ENCODE results near the gene PHRF1.
"Not testable (repeated sequence)": the region's sequence is repeated elsewhere in the genome, so short reads cannot be mapped to it uniquely, and the experiment has no call there.

The PHRF1 gene

GRCh38 chr11:574031-574570, 2.2 kb upstream of the PHRF1 start:
- not testable (repeated sequence) for DNase-seq

- DNase-seq, result no peak
Observed at GRCh38 chr11:574632-575312, 1.5 kb upstream of the PHRF1 start.

DNA sequence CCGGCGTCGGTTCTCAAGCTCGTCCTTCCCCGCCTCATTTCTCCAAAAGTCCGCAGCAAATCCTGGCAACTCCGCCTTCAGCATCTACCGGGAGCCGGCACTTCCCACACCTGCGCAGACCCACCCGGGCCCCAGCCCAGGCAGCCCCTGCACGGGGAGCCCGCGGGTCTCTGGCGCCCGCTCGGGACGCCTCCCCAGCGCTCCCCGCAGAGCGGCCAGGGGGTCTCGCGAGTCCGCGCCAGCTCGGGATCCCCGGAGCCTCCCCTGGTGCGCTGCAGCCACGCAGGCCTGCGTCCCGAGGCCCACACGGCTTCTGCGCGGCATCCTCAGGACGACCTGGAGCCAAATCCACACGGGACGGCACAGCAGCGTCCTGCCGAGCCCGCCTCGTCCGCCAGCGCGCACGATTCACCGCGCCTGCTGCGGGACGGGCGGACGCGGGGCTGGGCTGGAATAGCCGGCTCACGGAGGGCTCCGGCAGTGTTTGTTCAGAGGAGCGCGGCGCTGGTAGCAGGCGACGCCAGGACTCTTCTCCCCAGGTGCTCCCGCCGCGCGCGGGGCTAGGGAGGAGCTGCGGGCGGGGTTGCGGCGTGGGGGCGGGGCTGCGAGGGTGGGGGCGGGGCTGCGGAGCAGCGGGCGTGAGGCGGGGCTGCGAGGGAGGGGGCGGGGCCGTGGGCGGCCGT, 816 bp upstream of the PHRF1 start:
- DNase-seq, result no peak

- no peak for DNase-seq
Observed at GRCh38 chr11:576811-577610, 741 bp downstream of the PHRF1 start.

- no peak for DNase-seq
Observed at GRCh38 chr11:577611-577894, 1.3 kb downstream of the PHRF1 start.

DNA sequence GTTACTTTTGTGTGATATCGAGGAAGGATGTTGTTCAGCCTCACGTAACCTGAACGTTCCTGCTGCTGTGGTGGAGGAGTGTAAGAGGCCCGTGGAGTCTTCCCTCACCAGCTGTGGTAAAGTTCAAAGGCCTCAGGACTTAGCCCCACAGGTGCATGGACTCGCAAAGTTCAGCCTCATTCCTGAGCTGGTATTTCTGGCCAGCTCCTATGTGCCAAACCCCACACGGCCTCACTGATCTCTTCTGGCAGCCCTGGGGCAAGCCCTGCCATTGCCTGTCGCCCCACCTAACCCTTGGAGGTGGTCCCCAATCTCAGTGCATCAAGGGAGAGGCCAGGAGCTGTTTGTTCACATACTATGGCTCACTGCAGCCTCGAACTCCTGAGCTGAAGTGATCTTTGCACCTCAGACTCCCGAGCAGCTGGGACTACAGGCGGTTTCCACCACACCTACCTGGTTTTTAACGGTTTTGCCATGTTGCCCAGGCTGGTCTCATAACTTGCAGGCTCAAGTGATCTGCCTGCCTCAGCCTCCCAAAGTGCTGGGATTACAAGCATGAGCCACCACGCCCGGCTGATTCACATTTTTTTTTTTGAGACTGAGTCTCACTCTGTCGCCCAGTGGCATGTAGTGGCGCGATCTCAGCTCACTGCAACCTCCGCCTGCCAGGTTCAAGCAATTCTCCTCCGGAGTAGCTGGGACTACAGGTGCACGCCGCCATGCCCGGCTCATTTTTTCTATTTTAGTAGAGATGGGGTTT, 2.2 kb downstream of the PHRF1 start:
- no peak for DNase-seq

- DNase-seq, result no peak
Observed at GRCh38 chr11:579830-580601, 3.7 kb downstream of the PHRF1 start.

DNA sequence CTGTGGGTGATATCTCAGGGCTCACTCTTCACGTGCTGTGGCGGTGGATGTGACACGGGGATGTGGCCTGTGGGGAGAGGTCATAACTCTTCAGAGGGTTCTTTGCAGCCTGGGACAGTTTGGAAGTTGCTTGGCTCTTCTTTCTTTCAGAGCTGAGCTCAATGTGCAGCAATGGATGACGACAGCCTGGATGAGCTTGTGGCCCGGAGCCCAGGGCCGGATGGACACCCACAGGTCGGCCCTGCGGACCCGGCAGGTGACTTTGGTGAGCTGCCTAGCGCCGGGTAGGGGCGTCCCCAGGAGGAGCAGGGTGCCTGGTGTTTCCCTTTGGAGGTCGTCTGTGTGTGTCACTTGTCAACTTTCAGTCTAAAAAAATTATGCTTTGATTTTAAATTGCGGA, 5.1 kb downstream of the PHRF1 start:
- no peak for DNase-seq

DNA sequence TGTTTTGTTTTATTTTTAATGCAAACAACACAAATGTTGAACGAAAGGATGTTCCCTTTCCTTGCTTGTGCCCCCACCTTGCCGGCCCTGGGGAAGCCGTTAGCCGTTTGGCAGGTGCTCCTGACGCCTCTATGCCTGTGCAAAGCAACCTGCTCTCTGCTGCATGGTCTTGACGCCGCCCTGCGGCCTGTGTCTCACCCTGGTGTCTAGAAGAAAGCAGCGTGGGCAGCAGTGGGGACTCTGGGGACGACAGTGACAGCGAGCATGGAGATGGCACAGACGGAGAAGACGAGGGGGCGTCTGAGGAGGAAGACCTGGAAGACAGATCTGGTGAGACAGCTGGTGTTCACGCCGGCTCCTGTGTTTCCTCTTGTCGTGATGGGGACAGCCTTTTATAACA, 5.5 kb downstream of the PHRF1 start:
- no peak for DNase-seq

GRCh38 chr11:584287-584686, 8.0 kb downstream of the PHRF1 start:
- DNase-seq, result no peak

- no peak for DNase-seq
Observed at GRCh38 chr11:586376-587316, 10.4 kb downstream of the PHRF1 start.

DNA sequence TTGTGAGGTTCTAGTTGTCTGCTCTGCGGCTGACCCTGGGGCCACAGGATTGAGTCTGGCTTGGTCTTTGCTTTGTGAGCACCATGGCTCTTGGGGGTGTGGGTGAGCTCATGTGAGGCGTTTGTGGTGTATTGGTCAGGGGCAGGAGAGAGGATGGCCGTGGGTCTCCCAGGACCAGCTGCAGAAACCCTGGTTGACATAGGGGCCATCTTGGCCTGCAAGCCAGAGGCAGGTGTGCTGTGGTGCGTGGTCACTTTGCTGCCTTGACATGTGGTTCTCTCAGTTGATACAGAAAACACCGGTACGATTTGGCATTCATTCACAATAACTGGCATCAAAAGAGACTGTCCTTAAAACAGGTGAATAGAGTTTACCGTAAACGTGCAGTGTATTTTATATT, 11.3 kb downstream of the PHRF1 start:
- DNase-seq, result no peak

- DNase-seq, result no peak
Observed at GRCh38 chr11:587978-588380, 11.7 kb downstream of the PHRF1 start.

DNA sequence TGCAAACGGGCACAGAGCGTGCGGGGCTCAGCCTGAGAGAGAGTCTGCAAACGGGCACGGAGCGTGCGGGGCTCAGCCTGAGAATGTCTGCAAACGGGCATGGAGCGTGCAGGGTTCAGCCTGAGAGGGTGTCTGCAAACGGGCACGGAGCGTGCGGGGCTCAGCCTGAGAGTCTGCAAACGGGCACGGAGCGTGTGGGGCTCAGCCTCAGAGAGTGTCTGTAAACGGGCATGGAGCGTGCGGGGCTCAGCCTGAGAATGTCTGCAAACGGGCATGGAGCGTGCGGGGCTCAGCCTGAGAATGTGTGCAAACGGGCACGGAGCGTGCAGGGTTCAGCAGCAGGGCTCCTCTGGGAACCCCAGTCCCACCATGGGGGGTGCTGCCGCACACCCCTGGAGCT, 13.5 kb downstream of the PHRF1 start:
- no peak for DNase-seq

- DNase-seq, result no peak
Observed at GRCh38 chr11:590997-591396, 14.7 kb downstream of the PHRF1 start.

- no peak for DNase-seq
Observed at GRCh38 chr11:592501-592900, 16.2 kb downstream of the PHRF1 start.

- DNase-seq, result no peak
Observed at GRCh38 chr11:592918-593317, 16.6 kb downstream of the PHRF1 start.

- no peak for DNase-seq
Observed at GRCh38 chr11:593347-593746, 17.1 kb downstream of the PHRF1 start.

DNA sequence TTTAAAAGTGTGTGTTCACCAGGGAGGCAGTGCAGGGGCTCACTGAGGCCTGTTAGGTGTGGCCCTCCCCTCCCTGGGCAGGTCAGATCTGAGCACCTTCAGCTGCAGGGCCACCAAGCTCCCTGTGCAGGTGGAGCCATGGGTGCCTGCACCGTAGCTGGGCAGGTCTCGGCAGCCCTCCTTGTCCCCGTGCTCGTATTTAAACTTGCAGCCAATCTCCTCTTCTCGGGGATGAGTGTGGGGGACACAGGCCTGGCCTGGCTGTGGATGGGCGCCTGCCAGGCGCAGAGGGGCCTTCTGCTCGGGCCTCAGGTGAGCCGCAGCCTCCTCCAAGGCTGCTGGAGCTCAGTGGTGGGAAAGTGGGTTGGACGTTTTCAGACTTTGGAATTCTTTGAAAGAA, 19.1 kb downstream of the PHRF1 start:
- no peak for DNase-seq

- no peak for DNase-seq
Observed at GRCh38 chr11:596374-596773, 20.1 kb downstream of the PHRF1 start.

- DNase-seq, result no peak
Observed at GRCh38 chr11:597166-597725, 21.0 kb downstream of the PHRF1 start.

All from NCI-H1694 (cell line).